WTC11 (cell line): ENCODE data around the gene BTBD9.

Experiments
- CBFB ChIP-seq: sonication (generic); formaldehyde crosslinking; IDR thresholded peaks from 2 replicates; pipeline ENCODE4 v1.8.1; 2022; ENCODE audit warnings: mild to moderate bottlenecking, low read depth, missing genetic modification reagents
- GABPB1 ChIP-seq: sonication (generic); formaldehyde crosslinking; IDR thresholded peaks from 2 replicates; pipeline ENCODE4 v1.8.1; 2023; ENCODE audit warnings: mild to moderate bottlenecking, missing genetic modification reagents
- MXD4 ChIP-seq: fragments of 250-450 bp; sonication (Bioruptor Pico); IDR thresholded peaks from 2 replicates; pipeline ENCODE4 v1.8.0; 2021; ENCODE audit warnings: mild to moderate bottlenecking, moderate library complexity, borderline replicate concordance
- NFYB ChIP-seq: sonication (generic); formaldehyde crosslinking; conservative IDR thresholded peaks from 2 replicates; pipeline ENCODE4 v1.8.0; 2022; ENCODE audit warnings: low read depth, missing genetic modification reagents
- SP1 ChIP-seq: sonication (generic); formaldehyde crosslinking; conservative IDR thresholded peaks from 2 replicates; pipeline ENCODE4 v1.8.1; 2022; ENCODE audit warnings: missing genetic modification reagents
- ZNF138 ChIP-seq: sonication (generic); formaldehyde crosslinking; conservative IDR thresholded peaks from 2 replicates; pipeline ENCODE4 v1.8.1; 2022; ENCODE audit warnings: mild to moderate bottlenecking, moderate library complexity, missing genetic modification reagents
- TF ChIP-seq, protein P1 (sequence below): fragments of 200-600 bp; IDR thresholded peaks from 2 replicates; pipeline ENCODE4 v1.8.0; 2022; ENCODE audit warnings: antibody characterized with exemption
- TF ChIP-seq, protein P2 (sequence below): sonication (generic); formaldehyde crosslinking; IDR thresholded peaks from 2 replicates; pipeline ENCODE4 v1.8.1; 2023; ENCODE audit warnings: mild to moderate bottlenecking, missing genetic modification reagents

DNA sequence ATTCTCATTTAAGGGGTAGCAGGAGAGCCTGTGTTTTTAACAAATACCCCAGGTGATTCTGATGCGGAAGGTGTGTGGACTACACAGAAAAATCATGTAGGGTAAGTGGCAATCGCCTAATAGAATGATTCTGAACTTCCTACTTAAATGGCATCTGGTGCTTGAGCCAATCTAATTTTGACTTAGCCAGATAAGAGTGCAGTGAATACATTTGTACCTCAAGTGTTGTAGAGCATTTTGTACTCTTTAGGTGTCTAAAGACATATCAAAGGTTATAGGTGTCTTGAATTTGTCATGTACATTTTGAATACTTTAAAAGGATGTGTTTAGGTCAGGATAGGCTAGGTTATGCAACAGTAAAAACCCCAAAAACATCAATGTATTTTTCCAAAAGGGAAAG lies 10.0 kb upstream of the BTBD9 start:
- TF ChIP-seq ZNF138 (no peak), NFYB (CRISPR knock-in tag) (no peak), MXD4 (CRISPR knock-in tag) (no peak), CBFB (CRISPR knock-in tag) (no peak), SP1 (CRISPR knock-in tag) (no peak), GABPB1 (no peak)
- TF ChIP-seq, protein P1, sequence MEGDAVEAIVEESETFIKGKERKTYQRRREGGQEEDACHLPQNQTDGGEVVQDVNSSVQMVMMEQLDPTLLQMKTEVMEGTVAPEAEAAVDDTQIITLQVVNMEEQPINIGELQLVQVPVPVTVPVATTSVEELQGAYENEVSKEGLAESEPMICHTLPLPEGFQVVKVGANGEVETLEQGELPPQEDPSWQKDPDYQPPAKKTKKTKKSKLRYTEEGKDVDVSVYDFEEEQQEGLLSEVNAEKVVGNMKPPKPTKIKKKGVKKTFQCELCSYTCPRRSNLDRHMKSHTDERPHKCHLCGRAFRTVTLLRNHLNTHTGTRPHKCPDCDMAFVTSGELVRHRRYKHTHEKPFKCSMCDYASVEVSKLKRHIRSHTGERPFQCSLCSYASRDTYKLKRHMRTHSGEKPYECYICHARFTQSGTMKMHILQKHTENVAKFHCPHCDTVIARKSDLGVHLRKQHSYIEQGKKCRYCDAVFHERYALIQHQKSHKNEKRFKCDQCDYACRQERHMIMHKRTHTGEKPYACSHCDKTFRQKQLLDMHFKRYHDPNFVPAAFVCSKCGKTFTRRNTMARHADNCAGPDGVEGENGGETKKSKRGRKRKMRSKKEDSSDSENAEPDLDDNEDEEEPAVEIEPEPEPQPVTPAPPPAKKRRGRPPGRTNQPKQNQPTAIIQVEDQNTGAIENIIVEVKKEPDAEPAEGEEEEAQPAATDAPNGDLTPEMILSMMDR = no peak
- TF ChIP-seq, protein P2, sequence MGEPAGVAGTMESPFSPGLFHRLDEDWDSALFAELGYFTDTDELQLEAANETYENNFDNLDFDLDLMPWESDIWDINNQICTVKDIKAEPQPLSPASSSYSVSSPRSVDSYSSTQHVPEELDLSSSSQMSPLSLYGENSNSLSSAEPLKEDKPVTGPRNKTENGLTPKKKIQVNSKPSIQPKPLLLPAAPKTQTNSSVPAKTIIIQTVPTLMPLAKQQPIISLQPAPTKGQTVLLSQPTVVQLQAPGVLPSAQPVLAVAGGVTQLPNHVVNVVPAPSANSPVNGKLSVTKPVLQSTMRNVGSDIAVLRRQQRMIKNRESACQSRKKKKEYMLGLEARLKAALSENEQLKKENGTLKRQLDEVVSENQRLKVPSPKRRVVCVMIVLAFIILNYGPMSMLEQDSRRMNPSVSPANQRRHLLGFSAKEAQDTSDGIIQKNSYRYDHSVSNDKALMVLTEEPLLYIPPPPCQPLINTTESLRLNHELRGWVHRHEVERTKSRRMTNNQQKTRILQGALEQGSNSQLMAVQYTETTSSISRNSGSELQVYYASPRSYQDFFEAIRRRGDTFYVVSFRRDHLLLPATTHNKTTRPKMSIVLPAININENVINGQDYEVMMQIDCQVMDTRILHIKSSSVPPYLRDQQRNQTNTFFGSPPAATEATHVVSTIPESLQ (CRISPR knock-in tag) = no peak
